ENCODE data around the gene MYH10.

DNA sequence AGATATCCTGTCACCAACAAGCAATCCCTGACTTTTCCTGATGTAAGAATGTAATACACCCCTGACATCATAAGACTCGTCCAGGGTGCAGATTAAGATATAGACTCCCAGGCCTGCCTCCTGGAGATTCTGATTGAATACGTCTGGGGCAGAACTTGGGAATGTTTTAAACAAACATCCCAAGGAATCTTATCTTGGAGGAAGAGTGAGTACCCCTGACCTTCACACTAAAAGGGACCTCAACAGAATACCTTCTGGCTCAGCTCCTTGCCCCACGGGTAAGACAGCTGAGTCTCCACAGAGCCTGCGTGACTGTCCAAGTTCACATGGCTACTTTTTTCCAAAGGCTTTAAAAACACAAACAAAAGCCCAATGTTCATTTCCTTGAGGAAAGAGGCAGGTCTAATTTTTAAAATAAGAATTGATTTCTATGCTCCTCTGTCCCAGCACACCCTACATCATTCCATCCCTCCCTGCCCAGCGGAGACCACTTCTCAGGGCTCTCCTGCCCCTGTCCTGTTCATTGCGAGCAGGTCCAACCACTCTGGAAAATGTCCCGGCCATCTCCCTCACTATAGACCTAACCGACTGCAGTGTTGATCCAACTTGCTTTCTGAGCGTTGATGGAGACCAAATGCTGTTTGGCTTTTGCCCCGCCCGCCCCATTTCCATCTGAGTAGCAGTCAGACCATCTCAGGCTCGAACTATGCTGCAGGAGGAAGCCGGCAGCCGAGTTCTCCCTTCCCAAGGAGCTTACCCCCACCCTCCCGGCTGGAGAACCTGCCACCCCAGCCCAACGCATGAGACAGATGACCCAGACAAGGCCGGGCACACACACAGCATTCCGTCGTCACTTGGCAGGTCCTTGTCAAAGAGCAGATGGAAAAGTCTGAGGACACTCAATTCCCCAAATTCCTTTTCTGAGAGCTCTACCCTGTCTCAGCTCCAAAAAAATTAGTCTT, 44.1 kb upstream of the MYH10 start:
- TF ChIP-seq EZH2 (IDR thresholded peaks at IDR 0.05; ENCODE audit: insufficient read depth, poor library complexity, severe bottlenecking) (no peak), EZH2phosphoT487 (IDR thresholded peaks at IDR 0.05; ENCODE audit: insufficient read depth, low read depth) (no peak)
